Stimulated activated naive CD4-positive, alpha-beta T cell treated with Interleukin-2 at 50 U/mL for 16 hours (primary cell): ENCODE measurements around the gene KCNG4.

ENCODE experiments used
- DNase-seq: peaks from one replicate; lab custom pipeline; 2025; lab: John Stamatoyannopoulos, UW

KCNG4 gene

DNA sequence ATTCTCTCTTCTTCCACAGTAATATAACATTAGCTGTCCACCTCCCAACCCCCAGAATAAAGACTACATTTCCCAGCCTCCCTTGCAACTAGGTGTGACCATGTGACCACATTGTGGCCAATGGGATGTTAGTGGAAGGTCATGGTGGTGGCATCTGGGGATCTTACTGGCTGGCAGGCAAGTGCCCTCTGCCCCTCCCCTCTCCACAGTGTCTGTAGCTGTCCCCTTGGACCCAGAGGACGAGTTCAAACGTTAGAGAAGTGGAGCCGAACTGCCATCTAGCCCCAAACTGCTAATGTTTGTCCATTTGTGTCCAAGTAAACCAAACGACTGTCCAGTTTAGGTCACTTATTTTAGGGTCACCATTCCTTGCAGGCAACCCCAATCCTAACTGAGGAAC, 26.6 kb upstream of the KCNG4 start:
- DNase-seq: no peak

- no peak for DNase-seq
Observed at GRCh38 chr16:84262939-84263338, 23.1 kb upstream of the KCNG4 start.

GRCh38 chr16:84262031-84262430, 22.2 kb upstream of the KCNG4 start:
- DNase-seq: no peak

GRCh38 chr16:84260766-84261554, 21.1 kb upstream of the KCNG4 start:
- DNase-seq: no peak

DNA sequence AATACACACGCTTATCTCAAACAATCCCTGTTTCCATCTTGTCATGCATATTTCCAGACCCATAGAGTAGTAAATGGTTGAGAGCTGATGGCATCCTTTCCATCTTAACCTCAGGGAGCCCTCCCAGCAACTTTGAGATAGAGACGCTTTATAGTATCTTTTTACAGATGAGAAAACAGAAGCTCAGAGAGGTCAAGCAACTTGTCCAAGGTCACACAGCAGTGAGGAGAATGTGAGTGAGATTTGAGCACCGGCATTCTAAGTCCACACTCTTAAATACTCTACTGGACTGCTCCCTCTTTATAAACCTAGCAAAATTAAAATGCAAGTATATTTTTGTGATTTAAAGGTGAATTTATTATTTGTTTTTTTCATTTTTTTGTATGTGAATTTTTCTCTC, 19.9 kb upstream of the KCNG4 start:
- DNase-seq: no peak

GRCh38 chr16:84258266-84258665, 18.5 kb upstream of the KCNG4 start:
- DNase-seq: no peak

- no peak for DNase-seq
Observed at GRCh38 chr16:84255050-84255810, 15.4 kb upstream of the KCNG4 start.

- DNase-seq: no peak
Observed at GRCh38 chr16:84254062-84254461, 14.2 kb upstream of the KCNG4 start.

DNA sequence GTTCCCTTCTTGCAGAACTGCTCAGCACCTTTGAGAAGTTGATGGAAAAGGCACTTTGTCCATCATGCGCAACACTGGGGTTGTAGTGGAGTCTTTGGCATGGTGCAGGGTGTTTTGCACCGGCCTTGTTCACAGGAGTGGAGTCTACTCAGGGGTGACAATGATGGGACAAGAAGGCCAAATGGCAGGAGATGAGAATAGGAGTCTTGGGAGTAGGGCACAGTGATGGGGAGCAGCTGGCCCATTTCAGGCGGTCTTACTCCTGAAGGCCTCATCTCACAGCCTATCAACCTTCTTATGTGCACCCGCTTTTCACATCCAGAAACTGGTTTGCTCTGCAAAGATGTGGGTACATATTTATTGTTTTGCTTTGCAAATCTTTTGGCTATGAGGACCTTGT, 13.4 kb upstream of the KCNG4 start:
- no peak for DNase-seq

GRCh38 chr16:84252184-84252583, 12.4 kb upstream of the KCNG4 start:
- DNase-seq: no peak

DNA sequence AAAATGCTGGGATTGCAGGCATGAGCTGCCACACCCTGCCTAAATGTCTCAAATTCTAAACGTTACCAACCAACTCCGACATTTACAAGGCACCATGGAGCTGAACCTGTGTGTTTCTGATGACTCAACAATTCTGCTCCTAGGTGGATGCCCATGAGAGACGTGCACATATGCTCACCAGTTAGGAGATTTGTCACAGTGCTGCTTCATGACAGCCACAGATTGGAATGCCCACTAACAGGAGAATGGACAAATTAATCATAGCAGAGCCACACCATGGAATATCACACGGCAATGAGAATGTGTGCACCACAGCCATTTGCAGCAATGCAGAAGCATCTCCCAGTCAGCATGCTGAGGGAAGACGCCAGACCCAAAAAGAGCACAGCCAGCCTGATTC, 8.0 kb upstream of the KCNG4 start:
- DNase-seq: no peak

- no peak for DNase-seq
Observed at GRCh38 chr16:84247331-84247730, 7.5 kb upstream of the KCNG4 start.

GRCh38 chr16:84246679-84247077, 6.9 kb upstream of the KCNG4 start:
- no peak for DNase-seq

DNA sequence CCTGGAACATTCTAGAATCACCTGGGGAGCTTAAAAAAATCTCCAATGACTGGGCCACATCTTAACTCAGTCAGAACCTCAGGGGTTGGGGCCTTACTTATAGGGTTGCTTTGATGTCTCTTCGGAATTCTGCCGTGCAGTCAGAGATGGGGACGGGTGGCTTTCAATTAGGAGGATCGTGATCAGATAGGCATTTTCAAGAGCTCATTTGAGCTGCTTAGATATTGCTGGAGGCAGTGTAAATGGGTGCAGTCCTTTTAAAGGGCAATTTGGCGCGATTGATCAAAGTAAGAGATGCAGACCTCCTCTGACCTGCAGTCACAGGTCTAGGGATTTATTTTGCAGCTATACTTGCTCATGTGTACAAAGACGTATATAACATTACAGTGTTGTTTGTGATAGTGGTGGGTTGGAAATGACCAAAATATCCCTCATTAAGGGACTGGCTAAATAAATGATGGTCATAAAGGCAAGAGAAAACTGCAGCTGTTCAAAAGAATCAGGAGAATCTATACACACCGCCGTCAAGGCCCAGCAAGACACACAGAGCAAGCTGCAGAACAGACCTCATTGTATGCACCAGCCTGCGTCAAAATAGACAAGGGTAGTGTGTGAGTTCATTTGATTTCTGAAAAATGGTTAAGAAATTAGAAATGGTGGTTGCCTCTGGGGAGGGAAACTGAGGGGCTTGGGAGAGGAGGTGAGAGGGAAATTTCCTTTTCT, 6.3 kb upstream of the KCNG4 start:
- no peak for DNase-seq

GRCh38 chr16:84244728-84245127, 4.9 kb upstream of the KCNG4 start:
- no peak for DNase-seq

DNA sequence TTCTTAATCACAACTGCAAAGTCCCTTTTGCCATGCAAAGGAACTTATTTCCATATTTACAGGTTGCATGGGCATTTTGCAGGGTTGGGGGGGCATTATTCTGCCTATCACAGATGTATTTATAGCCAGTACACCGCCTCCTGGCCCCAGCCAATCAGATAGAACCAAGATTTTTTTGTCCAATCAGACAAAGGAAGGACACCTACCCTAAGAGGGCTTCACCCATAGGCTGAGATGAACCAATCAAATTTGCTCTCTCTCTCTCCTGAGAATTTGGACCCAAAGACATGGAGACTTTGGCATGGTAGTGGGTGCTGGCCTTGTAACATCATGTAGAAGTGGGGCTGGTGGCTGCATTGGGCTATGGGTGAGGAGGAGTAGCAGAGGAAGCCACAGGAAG, 3.9 kb upstream of the KCNG4 start:
- no peak for DNase-seq

GRCh38 chr16:84242839-84243238, 3.0 kb upstream of the KCNG4 start:
- DNase-seq: no peak

- no peak for DNase-seq
Observed at GRCh38 chr16:84241778-84242177, 2.0 kb upstream of the KCNG4 start.

DNA sequence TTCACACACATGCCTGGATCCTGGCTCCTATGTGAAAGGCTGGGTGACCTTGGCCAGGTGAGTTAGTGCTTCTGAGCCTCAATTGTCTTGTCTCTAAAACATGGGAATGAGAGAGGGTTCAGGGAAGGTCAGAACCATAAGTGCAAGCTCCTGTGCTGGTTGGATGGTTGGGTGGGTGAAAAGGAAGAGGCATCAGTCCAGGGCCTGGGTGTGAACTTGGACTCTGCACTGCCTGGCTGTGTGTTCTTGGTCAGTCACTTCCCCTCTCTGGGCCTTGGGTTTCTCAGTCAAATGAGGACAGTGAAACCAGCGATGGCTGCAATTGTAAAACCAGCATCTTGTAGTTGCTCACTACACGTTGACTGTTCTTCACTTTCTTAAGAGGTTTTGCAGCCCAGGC, 643 bp upstream of the KCNG4 start:
- DNase-seq: no peak

GRCh38 chr16:84239141-84239769, 557 bp downstream of the KCNG4 start:
- no peak for DNase-seq

DNA sequence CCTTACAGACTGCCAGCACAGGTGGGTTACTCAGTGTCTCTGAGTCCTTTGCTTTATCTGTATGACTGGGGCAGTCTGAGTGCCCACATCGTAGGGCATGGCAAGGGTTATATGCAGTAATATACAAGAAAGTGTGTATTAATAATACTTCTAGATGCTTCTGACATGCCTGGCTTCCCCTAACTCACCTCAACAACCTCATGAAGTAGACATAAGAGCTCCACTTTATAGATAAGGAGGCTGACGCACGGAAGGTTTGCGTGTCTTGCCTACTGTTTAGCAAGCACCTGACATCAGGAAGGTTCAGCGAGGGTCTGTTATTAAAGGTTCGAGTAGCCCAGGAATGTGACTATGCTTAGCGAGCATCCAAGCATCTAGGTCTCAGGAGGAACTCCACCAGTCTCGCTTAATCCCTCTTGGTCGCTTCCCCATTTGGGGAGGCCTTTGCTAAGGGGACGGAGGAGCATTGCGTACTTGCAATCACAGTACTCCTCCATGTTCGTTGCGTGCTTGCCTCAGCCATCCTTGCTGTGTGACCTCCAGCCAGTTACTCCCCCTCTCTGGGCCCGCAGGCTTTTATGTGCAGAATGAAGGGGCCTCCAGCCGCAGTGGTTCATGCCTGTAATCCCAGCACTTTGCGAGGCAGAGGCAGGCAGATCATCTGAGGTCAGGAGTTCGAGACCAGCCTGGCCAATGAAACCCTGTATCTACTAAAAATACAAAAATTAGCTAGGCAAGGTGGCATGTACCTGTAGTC, 1.6 kb downstream of the KCNG4 start:
- DNase-seq: no peak

- DNase-seq: no peak
Observed at GRCh38 chr16:84236671-84237070, 3.1 kb downstream of the KCNG4 start.
